GM12878 (cell line): ENCODE results near the gene IGHMBP2. TPM values are rescaled to one million over a fixed set of nuclear protein-coding genes. Genes with fewer than 3 reads are reported as not detected.

Experiments
- ATAC-seq: fragments of 200-7000 bp; cut with Tn5 transposase; 3 replicates; pipeline ENCODE4 v1.9.1; 2020; ENCODE audit warnings: mild to moderate bottlenecking, moderate library complexity
- BruUV-seq: library from RNA; stranded (reverse); fragments of 400-500 nt; replicated peaks from 2 replicates; lab custom pipeline; 2021; lab: Mats Ljungman, UMichigan
- CTCF ChIA-PET: fragments of 300-600 bp; sonication (Branson Sonifier 250); formaldehyde crosslinking; extraction: SDS; loops from one replicate; lab custom pipeline; 2021; ENCODE audit warnings: inconsistent platforms; lab: Yijun Ruan, JAX
- POLR2A ChIA-PET: fragments of 350-600 bp; formaldehyde crosslinking; extraction: SDS; loops from one replicate; lab custom pipeline; 2021; ENCODE audit warnings: inconsistent platforms; lab: Charles Lee
- RAD21 ChIA-PET: fragments of 300-600 bp; sonication (Branson Sonifier 250); formaldehyde crosslinking; loops from one replicate; lab custom pipeline; 2023; ENCODE audit warnings: antibody characterized with exemption; ENCODE audit not compliant: unreplicated experiment; lab: Charles Lee
- SMC1A ChIA-PET: fragments of 300-600 bp; sonication (Branson Sonifier 250); formaldehyde crosslinking; loops from one replicate; lab custom pipeline; 2023; ENCODE audit not compliant: unreplicated experiment, uncharacterized antibody; lab: Charles Lee
- DNase-seq: peaks from one replicate; pipeline ENCODE4 v3.0.0-alpha.2; 2011; ENCODE audit warnings: low read depth, low spot score
- FAIRE-seq: peaks from 3 replicates; lab custom pipeline; 2011; peaks lifted over from hg19 to GRCh38; lab: Jason Lieb, UNC
- H2AFZ ChIP-seq: 2 replicates; pipeline ENCODE4 v1.6.0; 2011; ENCODE audit warnings: low read depth, low read length, control low read depth; ENCODE audit not compliant: control insufficient read depth
- H3K27ac ChIP-seq: 2 replicates; pipeline ENCODE4 v1.5.1; 2011; ENCODE audit warnings: control low read depth; ENCODE audit not compliant: control insufficient read depth, insufficient read depth
- H3K27me3 ChIP-seq, 2 experiments: replicated peaks in 1 of 2; 2 replicates each; pipeline versions ENCODE4 v1.6.0 to v1.6.1; 2011; ENCODE audit warnings: low read length in 1 of 2; ENCODE audit not compliant: control insufficient read depth in 2 of 2, insufficient read depth in 2 of 2
- H3K36me3 ChIP-seq, 2 experiments: 2 replicates each; pipeline ENCODE4 v1.5.1; 2011; ENCODE audit warnings: low read length in 1 of 2; ENCODE audit not compliant: control insufficient read depth in 2 of 2, insufficient read depth in 2 of 2
- H3K4me1 ChIP-seq: 2 replicates; pipeline ENCODE4 v1.6.1; 2011; ENCODE audit warnings: mild to moderate bottlenecking, low read length, moderate library complexity, mixed read lengths; ENCODE audit not compliant: control insufficient read depth, insufficient read depth
- H3K4me2 ChIP-seq: 2 replicates; pipeline ENCODE4 v1.6.0; 2011; ENCODE audit warnings: control low read depth; ENCODE audit not compliant: control insufficient read depth, insufficient read depth
- H3K4me3 ChIP-seq: fragments of 200-600 bp; sonication (generic); 2 replicates; pipeline ENCODE4 v1.5.1; 2016
- H3K79me2 ChIP-seq: 2 replicates; pipeline ENCODE4 v1.6.0; 2011; ENCODE audit warnings: low read length; ENCODE audit not compliant: control insufficient read depth, insufficient read depth
- H3K9ac ChIP-seq: 2 replicates; pipeline ENCODE4 v1.8.0; 2011; ENCODE audit warnings: low read length, control low read depth, mixed read lengths; ENCODE audit not compliant: control insufficient read depth, insufficient read depth
- H3K9me3 ChIP-seq: replicated peaks from 3 replicates; pipeline ENCODE4 v1.5.1; 2011; ENCODE audit warnings: mild to moderate bottlenecking, low read length; ENCODE audit not compliant: control insufficient read depth, insufficient read depth
- H4K20me1 ChIP-seq: 2 replicates; pipeline ENCODE4 v1.6.0; 2011; ENCODE audit not compliant: control insufficient read depth, insufficient read depth
- E2F4 ChIP-seq: IDR thresholded peaks from 2 replicates; pipeline ENCODE4 v1.6.1; 2012; ENCODE audit warnings: low read depth, low read length, improper control_type of control experiment
- EED ChIP-seq: sonication (generic); IDR thresholded peaks from 2 replicates; pipeline ENCODE4 v1.6.1; 2016; ENCODE audit warnings: antibody characterized with exemption, low read depth
- FOXM1 ChIP-seq: IDR thresholded peaks from 2 replicates; pipeline ENCODE4 v1.6.1; 2012; ENCODE audit warnings: low read depth, mild to moderate bottlenecking, inconsistent platforms, low read length, moderate library complexity
- GATAD2B ChIP-seq: fragments of 450-650 bp; conservative IDR thresholded peaks from 2 replicates; pipeline ENCODE4 v1.6.1; 2017; ENCODE audit warnings: low read depth, mild to moderate bottlenecking, moderate library complexity
- LARP7 ChIP-seq: fragments of 450-650 bp; IDR thresholded peaks from 2 replicates; pipeline ENCODE4 v1.6.1; 2017; ENCODE audit warnings: mild to moderate bottlenecking
- MYC ChIP-seq: IDR thresholded peaks from 2 replicates; pipeline ENCODE4 v1.6.1; 2011; ENCODE audit warnings: mild to moderate bottlenecking, low read length, moderate library complexity, inconsistent platforms; ENCODE audit not compliant: insufficient read depth, insufficient replicate concordance, insufficient read length, severe bottlenecking
- PML ChIP-seq: IDR thresholded peaks from 2 replicates; pipeline ENCODE4 v1.6.1; 2012; ENCODE audit warnings: low read length, inconsistent platforms
- POLR2AphosphoS2 ChIP-seq: IDR thresholded peaks from 2 replicates; pipeline ENCODE4 v1.6.1; 2011; ENCODE audit warnings: low read depth, mild to moderate bottlenecking, low read length, improper control_type of control experiment, moderate library complexity
- POU2F2 ChIP-seq: IDR thresholded peaks from 3 replicates; pipeline ENCODE4 v1.6.1; 2011; ENCODE audit warnings: low read depth, mild to moderate bottlenecking, low read length, borderline replicate concordance
- RAD21 ChIP-seq: IDR thresholded peaks from 2 replicates; pipeline ENCODE4 v1.6.1; 2011; ENCODE audit warnings: mild to moderate bottlenecking, low read depth, low read length, moderate library complexity; ENCODE audit not compliant: insufficient read depth
- RUNX3 ChIP-seq: IDR thresholded peaks from 2 replicates; pipeline ENCODE4 v1.6.1; 2012; ENCODE audit warnings: low read length, inconsistent platforms
- SIX5 ChIP-seq: IDR thresholded peaks from 2 replicates; pipeline ENCODE4 v1.6.1; 2011; ENCODE audit warnings: mild to moderate bottlenecking, low read depth, low read length, moderate library complexity; ENCODE audit not compliant: severe bottlenecking
- SUPT20H ChIP-seq: IDR thresholded peaks from 2 replicates; pipeline ENCODE4 v1.6.1; 2011; ENCODE audit warnings: low read depth, mild to moderate bottlenecking, low read length, moderate library complexity, borderline replicate concordance; ENCODE audit not compliant: control insufficient read depth
- WRNIP1 ChIP-seq: IDR thresholded peaks from 2 replicates; pipeline ENCODE4 v1.6.1; 2011; ENCODE audit warnings: low read depth, low read length, improper control_type of control experiment, borderline replicate concordance
- YBX1 ChIP-seq: fragments of 450-650 bp; IDR thresholded peaks from 2 replicates; pipeline ENCODE4 v1.6.1; 2016; ENCODE audit warnings: antibody characterized with exemption
- ZNF687 ChIP-seq: fragments of 450-650 bp; IDR thresholded peaks from 2 replicates; pipeline ENCODE4 v1.6.1; 2017; ENCODE audit warnings: mild to moderate bottlenecking, moderate library complexity
- ZSCAN29 ChIP-seq: fragments of 450-650 bp; IDR thresholded peaks from 2 replicates; pipeline ENCODE4 v1.6.1; 2017; ENCODE audit warnings: mild to moderate bottlenecking, moderate library complexity
- WGBS: methylation state at CpG from one replicate; pipeline ENCODE4 v1.1.6; 2016; ENCODE audit warnings: low lambda C conversion rate; ENCODE audit not compliant: insufficient replicate concordance, insufficient coverage; ENCODE audit errors: missing lambda C conversion rate; 5-methylcytosine and 5-hydroxymethylcytosine counted together
- in situ Hi-C: fragments of 300-500 bp; cut with MboI; formaldehyde crosslinking; loops from 9 replicates; pipeline ENCODE4 v1.14.3; 2018; ENCODE audit warnings: mixed read lengths
- intact Hi-C: fragments of 100-400 bp; cut with micrococcal nuclease; formaldehyde crosslinking; loops from one replicate; pipeline ENCODE4 v1.14.2; 2022; ENCODE audit not compliant: unreplicated experiment
- polyA plus RNA-seq, 11 experiments: library from polyadenylated mRNA; depleted of rRNA in 4 of 11; unstranded in 6 of 11; stranded (reverse) in 5 of 11; fragments of >200 nt; fragmentation: Nextera tagmentation in 4 of 11; fragmentation: Illumina TruSeq in 1 of 11; extraction: Ambion mirVana in 4 of 11; extraction: Trizol in 1 of 11; gene quantifications; 1 replicate in 1 of 11; 2 replicates in 10 of 11; pipeline versions ENCODE4 v1.2.1 to v1.2.3, GENCODE V29; 2011 to 2016; ENCODE audit warnings: inconsistent platforms in 2 of 11, missing spikeins in 2 of 11, low read depth in 1 of 11
- total RNA-seq, 4 experiments: library from RNA; depleted of rRNA in 3 of 4; stranded (reverse); fragments of >200 nt in 3 of 4; fragmentation: Illumina TruSeq in 1 of 4; extraction: Trizol in 1 of 4; gene quantifications; 2 replicates each; pipeline versions ENCODE4 v1.2.1 to v1.2.3, GENCODE V29; 2013 to 2021
- TF ChIP-seq, protein P1 (sequence below): fragments of 450-650 bp; IDR thresholded peaks from 2 replicates; pipeline ENCODE4 v1.6.1; 2018; ENCODE audit warnings: mild to moderate bottlenecking, low read depth, moderate library complexity; ENCODE audit not compliant: partially characterized antibody

IGHMBP2 gene
- total and polyA plus RNA-seq, 10 of the 15 experiments (the other 5 are each of a cell fraction or from before 2014, with no cell fraction given): 1.4 to 20.1 (median 11.2) TPM

DNA sequence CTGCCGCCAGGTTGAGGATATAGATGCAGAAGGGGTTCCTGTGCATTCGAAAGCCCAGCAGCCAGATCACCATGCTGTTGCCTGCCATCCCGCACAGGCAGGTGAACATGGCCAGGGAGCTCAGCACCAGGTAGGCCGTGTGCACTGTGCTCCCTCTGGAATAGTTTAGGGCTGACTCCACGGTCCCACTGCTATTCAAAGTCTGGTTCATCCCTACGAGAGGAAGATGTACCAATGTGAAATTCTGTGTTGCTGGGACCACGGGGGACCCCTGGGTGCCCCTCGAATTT is 77.0 kb downstream of the IGHMBP2 start, which contains the start of gene MRGPRD:
Gene MRGPRD, minus strand, starts transcription at position 211 of the 290 bp plus-strand sequence. Its CDS starts 0 bp downstream, at position 211.
- Histone ChIP-seq H2AFZ (no peak within 1 kb of the TSS), H3K27me3 (no peaks in the 10 kb centered on the region; a peak in 2 of 4 replicates), H3K79me2 (no peaks in the 10 kb centered on the region), H4K20me1 (no peaks in the 10 kb centered on the region), H3K36me3 (no peaks in the 10 kb centered on the region), H3K27ac (no peak within 1 kb of the TSS), H3K9ac (no peak within 1 kb of the TSS), H3K4me2 (no peak within 1 kb of the TSS), H3K9me3 (no peaks in the 10 kb centered on the region; the same call in 2 of the 3 replicates), H3K4me1 (no peaks in the 10 kb centered on the region), H3K4me3 (no peak within 1 kb of the TSS)
- ChIA-PET RAD21 (no interaction called here), POLR2A (no interaction called here), SMC1A (no interaction called here), CTCF (no interaction called here)
- in situ Hi-C loops (no loop called here), intact Hi-C loops (no loop called here)
- no TSS peak for BruUV-seq
- DNase-seq (no peak), FAIRE-seq (no peak), ATAC-seq (no peak)
- 29% methylated on average over 8 of the region's 8 CpGs for WGBS
- TF ChIP-seq EED: no peak
- no peak for TF ChIP-seq RUNX3
- no peak for TF ChIP-seq WRNIP1
- no peak for TF ChIP-seq ZSCAN29
- TF ChIP-seq SUPT20H: no peak
- TF ChIP-seq PML: no peak
- no peak for TF ChIP-seq GATAD2B
- no peak for TF ChIP-seq ZNF687
- no peak for TF ChIP-seq POU2F2
- TF ChIP-seq YBX1: no peak
- TF ChIP-seq E2F4: no peak
- TF ChIP-seq, protein P1, sequence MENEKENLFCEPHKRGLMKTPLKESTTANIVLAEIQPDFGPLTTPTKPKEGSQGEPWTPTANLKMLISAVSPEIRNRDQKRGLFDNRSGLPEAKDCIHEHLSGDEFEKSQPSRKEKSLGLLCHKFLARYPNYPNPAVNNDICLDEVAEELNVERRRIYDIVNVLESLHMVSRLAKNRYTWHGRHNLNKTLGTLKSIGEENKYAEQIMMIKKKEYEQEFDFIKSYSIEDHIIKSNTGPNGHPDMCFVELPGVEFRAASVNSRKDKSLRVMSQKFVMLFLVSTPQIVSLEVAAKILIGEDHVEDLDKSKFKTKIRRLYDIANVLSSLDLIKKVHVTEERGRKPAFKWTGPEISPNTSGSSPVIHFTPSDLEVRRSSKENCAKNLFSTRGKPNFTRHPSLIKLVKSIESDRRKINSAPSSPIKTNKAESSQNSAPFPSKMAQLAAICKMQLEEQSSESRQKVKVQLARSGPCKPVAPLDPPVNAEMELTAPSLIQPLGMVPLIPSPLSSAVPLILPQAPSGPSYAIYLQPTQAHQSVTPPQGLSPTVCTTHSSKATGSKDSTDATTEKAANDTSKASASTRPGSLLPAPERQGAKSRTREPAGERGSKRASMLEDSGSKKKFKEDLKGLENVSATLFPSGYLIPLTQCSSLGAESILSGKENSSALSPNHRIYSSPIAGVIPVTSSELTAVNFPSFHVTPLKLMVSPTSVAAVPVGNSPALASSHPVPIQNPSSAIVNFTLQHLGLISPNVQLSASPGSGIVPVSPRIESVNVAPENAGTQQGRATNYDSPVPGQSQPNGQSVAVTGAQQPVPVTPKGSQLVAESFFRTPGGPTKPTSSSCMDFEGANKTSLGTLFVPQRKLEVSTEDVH: no peak
- no peak for TF ChIP-seq RAD21
- no peak for TF ChIP-seq MYC
- TF ChIP-seq SIX5: no peak
- no peak for TF ChIP-seq LARP7
- TF ChIP-seq FOXM1: no peak
- TF ChIP-seq POLR2AphosphoS2: no peak
